BJ (cell line): ENCODE results near the gene ITGB6. TPM values are rescaled to one million over a fixed set of nuclear protein-coding genes. Genes with fewer than 3 reads are reported as not detected.

ENCODE experiments used
- CTCF ChIA-PET: fragments of 350-600 bp; formaldehyde crosslinking; extraction: SDS; loops from one replicate; lab custom pipeline; 2021; ENCODE audit warnings: antibody characterized with exemption, inconsistent platforms; lab: Yijun Ruan, JAX
- POLR2A ChIA-PET: fragments of 300-600 bp; sonication (Branson Sonifier 250); formaldehyde crosslinking; extraction: SDS; loops from one replicate; lab custom pipeline; 2021; ENCODE audit warnings: antibody characterized with exemption; lab: Charles Lee
- DNase-seq: peaks from one replicate; pipeline ENCODE4 v3.0.0-alpha.2; 2011; ENCODE audit warnings: low read depth
- H3K27me3 ChIP-seq: 2 replicates; pipeline ENCODE4 v1.6.0; 2011; ENCODE audit warnings: low read length; ENCODE audit not compliant: control insufficient read depth, insufficient read depth
- H3K36me3 ChIP-seq: 2 replicates; pipeline ENCODE4 v1.5.1; 2011; ENCODE audit warnings: low read length; ENCODE audit not compliant: control insufficient read depth, insufficient read depth
- H3K4me3 ChIP-seq: 2 replicates; pipeline ENCODE4 v1.5.1; 2011; ENCODE audit warnings: low read depth, mild to moderate bottlenecking, control low read depth, low read length
- polyA plus RNA-seq: library from polyadenylated mRNA; depleted of rRNA; stranded (reverse); fragments of >200 nt; gene quantifications from 2 replicates; pipeline ENCODE4 v1.2.3, GENCODE V29; 2011
- TF ChIP-seq, protein P1 (sequence below): IDR thresholded peaks from 2 replicates; pipeline ENCODE4 v1.5.1; 2011; ENCODE audit warnings: low read depth, mild to moderate bottlenecking, control low read depth, inconsistent platforms, low read length, moderate library complexity; ENCODE audit not compliant: insufficient read depth

ITGB6 gene
- polyA plus RNA-seq, 1 experiment: 0.01 TPM

DNA sequence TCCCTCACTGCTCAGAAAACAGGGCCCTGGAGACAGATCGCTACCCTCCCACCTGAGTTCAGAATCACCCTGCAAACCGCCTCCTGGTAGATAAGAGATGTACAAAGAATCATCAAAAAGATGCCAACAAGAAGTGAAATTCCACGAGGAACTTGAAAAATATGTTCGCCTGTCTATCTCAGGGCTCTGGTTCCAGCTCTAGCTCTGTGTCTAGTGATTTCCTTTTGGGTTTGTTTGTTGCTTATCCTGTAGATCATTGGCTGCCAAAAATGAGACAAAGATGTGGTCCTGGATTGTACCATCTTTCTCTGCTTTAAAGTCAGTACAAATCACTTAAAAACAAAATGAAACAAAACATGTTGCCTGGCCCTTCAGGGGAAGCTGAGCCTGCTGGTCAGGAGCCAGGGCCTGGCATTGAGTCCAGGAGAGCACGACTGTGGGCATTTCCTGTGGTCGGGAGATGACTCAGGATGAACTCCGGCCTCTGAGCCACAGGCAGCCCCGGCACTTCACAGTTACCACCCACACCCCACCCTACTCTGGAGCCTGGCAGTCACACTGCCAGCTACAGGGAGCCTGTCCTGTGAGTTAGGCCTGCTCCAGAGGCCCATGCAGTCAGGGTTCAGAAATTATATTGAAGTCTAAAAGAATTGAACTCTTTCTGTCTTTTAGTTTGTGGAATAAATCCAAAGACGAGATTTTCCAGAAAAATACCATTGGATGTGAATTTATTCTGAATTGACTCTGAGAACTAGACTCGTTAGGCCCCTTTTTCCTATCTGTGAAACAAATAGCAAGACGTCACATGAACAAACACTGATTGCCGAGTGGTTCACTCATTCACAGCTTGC lies 8.0 kb upstream of the ITGB6 start:
- Histone ChIP-seq H3K4me3 (no peak overlapping the region), H3K36me3 (no peaks in the 10 kb centered on the region), H3K27me3 (no peaks in the 10 kb centered on the region)
- DNase-seq: peak; percentile 67
- ChIA-PET POLR2A (interaction anchor here (0.7 kb wide), 1 partner anchor 58 kb away, joined by 4 read pairs; no protein-coding TSS in a partner anchor), CTCF (interaction anchor here (0.6 to 1.2 kb wide), 5 partner anchors 16 to 1066 kb away, joined by 3 to 6 read pairs (median 3); no protein-coding TSS in a partner anchor)
- TF ChIP-seq, protein P1, sequence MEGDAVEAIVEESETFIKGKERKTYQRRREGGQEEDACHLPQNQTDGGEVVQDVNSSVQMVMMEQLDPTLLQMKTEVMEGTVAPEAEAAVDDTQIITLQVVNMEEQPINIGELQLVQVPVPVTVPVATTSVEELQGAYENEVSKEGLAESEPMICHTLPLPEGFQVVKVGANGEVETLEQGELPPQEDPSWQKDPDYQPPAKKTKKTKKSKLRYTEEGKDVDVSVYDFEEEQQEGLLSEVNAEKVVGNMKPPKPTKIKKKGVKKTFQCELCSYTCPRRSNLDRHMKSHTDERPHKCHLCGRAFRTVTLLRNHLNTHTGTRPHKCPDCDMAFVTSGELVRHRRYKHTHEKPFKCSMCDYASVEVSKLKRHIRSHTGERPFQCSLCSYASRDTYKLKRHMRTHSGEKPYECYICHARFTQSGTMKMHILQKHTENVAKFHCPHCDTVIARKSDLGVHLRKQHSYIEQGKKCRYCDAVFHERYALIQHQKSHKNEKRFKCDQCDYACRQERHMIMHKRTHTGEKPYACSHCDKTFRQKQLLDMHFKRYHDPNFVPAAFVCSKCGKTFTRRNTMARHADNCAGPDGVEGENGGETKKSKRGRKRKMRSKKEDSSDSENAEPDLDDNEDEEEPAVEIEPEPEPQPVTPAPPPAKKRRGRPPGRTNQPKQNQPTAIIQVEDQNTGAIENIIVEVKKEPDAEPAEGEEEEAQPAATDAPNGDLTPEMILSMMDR: no peak

DNA sequence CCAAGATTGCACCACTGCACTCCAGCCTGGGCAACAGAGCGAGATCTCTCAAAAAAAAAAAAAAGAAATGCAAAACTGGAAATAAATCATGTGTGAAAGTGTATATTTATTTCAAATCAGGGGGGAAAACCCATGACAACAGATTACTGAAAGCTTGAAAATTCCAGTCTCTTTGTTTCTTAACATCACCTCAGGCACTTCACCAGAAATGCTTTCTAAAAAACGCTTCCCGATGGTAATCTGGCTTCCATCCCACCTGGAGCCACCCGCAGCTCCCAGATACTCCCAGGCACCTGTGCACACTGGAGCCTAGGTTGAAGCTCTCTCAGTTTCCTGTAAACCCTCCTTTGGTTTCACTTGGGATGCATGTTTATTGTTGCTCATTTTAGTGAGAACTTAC lies 7.2 kb upstream of the ITGB6 start:
- Histone ChIP-seq H3K27me3 (no peaks in the 10 kb centered on the region), H3K36me3 (no peaks in the 10 kb centered on the region), H3K4me3 (no peak overlapping the region)
- TF ChIP-seq, protein P1: no peak
- CTCF ChIA-PET: interaction anchor here (0.6 to 1.2 kb wide), 4 partner anchors 17 to 1067 kb away, joined by 3 to 4 read pairs (median 3); no protein-coding TSS in a partner anchor
- POLR2A ChIA-PET: interaction anchor here (0.7 kb wide), 1 partner anchor 59 kb away, joined by 4 read pairs; no protein-coding TSS in a partner anchor
- no peak for DNase-seq

DNA sequence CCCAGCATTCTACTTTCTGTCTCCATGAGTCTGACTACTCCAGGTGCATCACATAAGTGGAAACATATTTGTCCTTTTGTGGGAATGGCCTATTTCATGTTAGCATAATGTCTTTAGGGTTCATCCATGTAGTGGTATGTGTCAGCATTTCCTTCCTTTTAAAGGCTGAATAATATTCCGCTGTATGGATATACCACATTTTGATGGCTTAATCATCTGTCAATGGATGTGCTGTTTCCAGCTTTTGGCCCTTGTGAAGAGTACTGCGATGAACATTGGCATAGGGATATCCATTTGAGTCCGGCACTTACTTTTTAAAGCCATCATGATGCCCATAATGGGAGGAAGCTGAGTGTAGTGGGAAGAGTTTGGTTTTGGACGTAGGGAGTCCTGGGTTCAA lies 6.4 kb upstream of the ITGB6 start:
- POLR2A ChIA-PET: no interaction called here
- H3K27me3 ChIP-seq: no peaks in the 10 kb centered on the region
- no peaks in the 10 kb centered on the region for H3K36me3 ChIP-seq
- CTCF ChIA-PET: interaction anchor here (0.6 kb wide), 1 partner anchor 16 kb away, joined by 3 read pairs; no protein-coding TSS in a partner anchor
- TF ChIP-seq, protein P1: no peak
- no peak overlapping the region for H3K4me3 ChIP-seq
- DNase-seq: no peak

DNA sequence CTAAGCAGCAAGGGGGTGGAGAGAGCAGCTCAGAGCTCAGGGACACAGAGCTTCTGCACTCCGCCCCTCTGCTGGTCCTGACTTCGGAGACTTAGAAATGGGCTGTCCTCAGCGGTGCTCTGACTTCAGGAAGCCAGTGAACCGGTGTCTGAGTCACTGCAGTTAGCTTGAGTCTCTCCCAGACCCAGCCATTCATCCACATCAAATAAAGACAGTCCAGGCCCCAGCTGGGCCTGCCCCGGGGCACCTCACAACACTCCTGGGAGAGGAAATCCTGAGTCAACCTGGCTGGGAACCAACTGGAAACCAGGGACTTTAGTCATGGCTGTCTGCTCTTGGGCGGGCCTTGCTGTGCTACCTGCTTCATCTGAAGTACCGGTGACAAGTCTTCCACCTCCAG lies 5.4 kb upstream of the ITGB6 start:
- Histone ChIP-seq H3K36me3 (no peaks in the 10 kb centered on the region), H3K4me3 (no peak overlapping the region), H3K27me3 (no peaks in the 10 kb centered on the region)
- ChIA-PET CTCF (interaction anchor here (1.4 kb wide), 1 partner anchor 789 kb away, joined by 6 read pairs; no protein-coding TSS in a partner anchor), POLR2A (no interaction called here)
- TF ChIP-seq, protein P1: no peak
- peak; percentile 87 for DNase-seq

DNA sequence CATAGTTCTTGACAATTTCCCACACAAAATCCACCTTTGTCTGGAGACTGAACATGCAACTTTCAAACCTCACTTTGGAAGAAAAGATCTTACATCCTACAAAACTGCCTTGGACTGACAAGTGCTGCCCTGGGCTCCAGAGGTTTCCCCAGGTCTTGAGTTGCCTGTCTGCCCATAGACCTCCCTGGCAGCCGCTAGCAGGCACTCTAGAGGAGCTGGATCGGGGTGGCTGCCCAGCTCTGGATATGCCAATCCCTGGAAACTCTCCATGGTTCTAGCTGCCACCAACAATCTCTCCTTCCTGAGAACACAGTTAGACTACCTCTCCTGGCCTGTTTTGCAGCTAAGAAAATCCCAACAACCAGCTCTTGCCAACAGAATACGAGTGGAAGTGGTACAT lies 3.4 kb upstream of the ITGB6 start:
- Histone ChIP-seq H3K36me3 (no peaks in the 10 kb centered on the region), H3K27me3 (no peaks in the 10 kb centered on the region), H3K4me3 (no peak overlapping the region)
- DNase-seq: no peak
- CTCF ChIA-PET: interaction anchor here (0.9 kb wide), 1 partner anchor 13 kb away, joined by 3 read pairs; no protein-coding TSS in a partner anchor
- TF ChIP-seq, protein P1: no peak
- POLR2A ChIA-PET: no interaction called here
